GM12878 (cell line): ENCODE results near the gene PLS1.

Source experiments
- BCLAF1 ChIP-seq: fragments of 450-650 bp; IDR thresholded peaks from 2 replicates; pipeline ENCODE4 v1.6.1; 2017; ENCODE audit warnings: antibody characterized with exemption, mild to moderate bottlenecking, moderate library complexity
- CHD1 ChIP-seq: IDR thresholded peaks from 2 replicates; pipeline ENCODE4 v1.6.1; 2012; ENCODE audit warnings: low read depth, low read length, improper control_type of control experiment
- EP300 ChIP-seq, 2 experiments: fragments of 150-350 bp in 1 of 2; IDR thresholded peaks; 2 replicates each; pipeline ENCODE4 v1.6.1; 2011 to 2012; ENCODE audit warnings: low read depth in 2 of 2, low read length in 2 of 2, borderline replicate concordance in 1 of 2, improper control_type of control experiment in 1 of 2, inconsistent platforms in 1 of 2; ENCODE audit not compliant: control insufficient read depth in 1 of 2
- SP1 ChIP-seq: IDR thresholded peaks from one replicate; pipeline ENCODE4 v1.6.1; 2011; ENCODE audit warnings: low read depth, low read length

- TF ChIP-seq BCLAF1 (no peak), SP1 (no peak), CHD1 (no peak), EP300 (IDR thresholded peaks at IDR 0.05; ENCODE audit: borderline replicate concordance in 1 of 2, control insufficient read depth in 1 of 2, low read depth in 2 of 2, low read length in 2 of 2) (no peak)
Measured at GRCh38 chr3:142660893-142661292, 64.7 kb downstream of the PLS1 start.
